K562 (cell line): ENCODE data around the gene MYADML2. TPM values are rescaled to one million over a fixed set of nuclear protein-coding genes. Genes with fewer than 3 reads are reported as not detected.

Experiments used
- ATF7 ChIP-seq: fragments of 450-650 bp; IDR thresholded peaks from 2 replicates; pipeline ENCODE4 v1.7.1; 2014; ENCODE audit warnings: mild to moderate bottlenecking, moderate library complexity
- CBFA2T2 ChIP-seq: fragments of 450-650 bp; conservative IDR thresholded peaks from 2 replicates; pipeline ENCODE4 v1.6.1; 2017; ENCODE audit warnings: mild to moderate bottlenecking
- ESRRA ChIP-seq: fragments of 450-650 bp; IDR thresholded peaks from 2 replicates; pipeline ENCODE4 v1.6.1; 2014; ENCODE audit warnings: low read depth, mild to moderate bottlenecking, moderate library complexity, borderline replicate concordance
- MLLT1 ChIP-seq, 2 experiments: fragments of 450-650 bp; IDR thresholded peaks; 2 replicates each; pipeline ENCODE4 v1.6.1; 2016
- MYC ChIP-seq, 2 experiments: fragments of 250-450 bp in 1 of 2; sonication (Bioruptor Pico) in 1 of 2; IDR thresholded peaks; 2 replicates each; pipeline versions ENCODE4 v1.5.1 to v1.6.1; 2012 to 2021; ENCODE audit warnings: low read depth in 2 of 2, borderline replicate concordance in 1 of 2, improper control_type of control experiment in 1 of 2, low read length in 1 of 2, mild to moderate bottlenecking in 1 of 2, moderate library complexity in 1 of 2
- MYNN ChIP-seq, 2 experiments: sonication (generic); formaldehyde crosslinking in 1 of 2; IDR thresholded peaks; 2 replicates each; pipeline versions ENCODE4 v1.5.0 to v1.6.1; 2016 to 2020; ENCODE audit warnings: antibody characterized with exemption in 1 of 2, missing genetic modification reagents in 1 of 2
- NCOR1 ChIP-seq: fragments of 450-650 bp; IDR thresholded peaks from 2 replicates; pipeline ENCODE4 v1.6.1; 2016; ENCODE audit warnings: mild to moderate bottlenecking, moderate library complexity
- POLR2AphosphoS2 ChIP-seq: IDR thresholded peaks from 2 replicates; pipeline ENCODE4 v1.6.1; 2012; ENCODE audit warnings: low read length, improper control_type of control experiment
- RCOR1 ChIP-seq, 2 experiments: IDR thresholded peaks; 2 replicates each; pipeline ENCODE4 v1.6.1; 2012; ENCODE audit warnings: low read depth in 2 of 2, low read length in 2 of 2, borderline replicate concordance in 1 of 2, improper control_type of control experiment in 1 of 2
- RUNX1 ChIP-seq: sonication (generic); IDR thresholded peaks from 2 replicates; pipeline ENCODE4 v1.6.1; 2016; ENCODE audit warnings: antibody characterized with exemption, low read depth
- SMARCB1 ChIP-seq: IDR thresholded peaks from 2 replicates; pipeline ENCODE4 v1.6.1; 2011; ENCODE audit warnings: improper control_type of control experiment, low read depth; ENCODE audit not compliant: insufficient read length
- STAT5A ChIP-seq: IDR thresholded peaks from 2 replicates; pipeline ENCODE4 v1.6.1; 2012; ENCODE audit warnings: low read length, inconsistent platforms, borderline replicate concordance
- SUPT5H ChIP-seq: fragments of 450-650 bp; IDR thresholded peaks from 2 replicates; pipeline ENCODE4 v1.6.1; 2016
- TAL1 ChIP-seq: fragments of 450-650 bp; IDR thresholded peaks from 2 replicates; pipeline ENCODE4 v1.6.1; 2016; ENCODE audit warnings: mild to moderate bottlenecking
- TCF3 ChIP-seq: sonication (generic); formaldehyde crosslinking; IDR thresholded peaks from 2 replicates; pipeline ENCODE4 v1.4.0; 2020; ENCODE audit warnings: mild to moderate bottlenecking, missing genetic modification reagents
- TEAD4 ChIP-seq, 2 experiments: sonication (generic) in 1 of 2; formaldehyde crosslinking in 1 of 2; IDR thresholded peaks; 2 replicates each; pipeline versions ENCODE4 v1.6.1 to v1.8.0; 2012 to 2022; ENCODE audit warnings: borderline replicate concordance in 1 of 2, inconsistent platforms in 1 of 2, low read length in 1 of 2, mild to moderate bottlenecking in 1 of 2, missing genetic modification reagents in 1 of 2
- XRCC5 ChIP-seq: fragments of 200-400 bp; formaldehyde crosslinking; IDR thresholded peaks from 2 replicates; pipeline ENCODE4 v1.6.1; 2017; ENCODE audit warnings: low read depth, mild to moderate bottlenecking, low read length
- ZNF134 ChIP-seq: fragments of 250-450 bp; sonication (Bioruptor Pico); conservative IDR thresholded peaks from 2 replicates; pipeline ENCODE4 v1.4.0; 2020
- ZNF263 ChIP-seq: sonication (generic); formaldehyde crosslinking; IDR thresholded peaks from 2 replicates; pipeline ENCODE4 v1.8.0; 2022; ENCODE audit warnings: mild to moderate bottlenecking, missing genetic modification reagents, borderline replicate concordance
- ZNF655 ChIP-seq: fragments of 250-450 bp; sonication (Bioruptor Pico); IDR thresholded peaks from 2 replicates; pipeline ENCODE4 v1.5.0; 2021
- ZSCAN29 ChIP-seq: fragments of 450-650 bp; IDR thresholded peaks from 2 replicates; pipeline ENCODE4 v1.6.1; 2017
- polyA plus RNA-seq, 8 experiments: library from polyadenylated mRNA; depleted of rRNA in 4 of 8; stranded (reverse) in 5 of 8; unstranded in 3 of 8; fragments of >200 nt; fragmentation: Nextera tagmentation in 2 of 8; fragmentation: Illumina TruSeq in 1 of 8; extraction: Ambion mirVana in 2 of 8; extraction: Trizol in 1 of 8; gene quantifications; 2 replicates each; pipeline versions ENCODE4 v1.2.1 to v1.2.3, GENCODE V29; 2011 to 2014; ENCODE audit warnings: inconsistent platforms in 1 of 8, missing spikeins in 1 of 8
- total RNA-seq, 7 experiments: library from RNA; depleted of rRNA in 6 of 7; stranded (reverse); fragments of >200 nt in 6 of 7; fragmentation: Illumina TruSeq in 2 of 7; extraction: Trizol in 2 of 7; gene quantifications; 2 replicates each; pipeline versions ENCODE4 v1.2.1 to v1.2.3, GENCODE V29; 2011 to 2021; ENCODE audit warnings: low replicate concordance in 1 of 7

Gene MYADML2
- total and polyA plus RNA-seq, 9 of the 15 experiments (the other 6 are each of a cell fraction or from before 2014, with no cell fraction given), result not detected

GRCh38 chr17:81932333-81932983 lies 14.6 kb downstream of the MYADML2 start (continued):
- no peak for TF ChIP-seq MLLT1 (IDR thresholded peaks at IDR 0.05)
- no peak for TF ChIP-seq ZSCAN29
- peak; percentile 40; the same call in 1 of the 2 replicates for TF ChIP-seq MYC (IDR thresholded peaks at IDR 0.05; ENCODE audit: low read depth, low read length)
- no peak for TF ChIP-seq MYC (CRISPR knock-in tag; IDR thresholded peaks at IDR 0.05; ENCODE audit: borderline replicate concordance, low read depth)
- TF ChIP-seq TCF3 (CRISPR knock-in tag), result peak; percentile 64
- TF ChIP-seq ZNF263 (CRISPR knock-in tag), result no peak
- peak; percentile 67; the same call in 1 of the 2 replicates for TF ChIP-seq RUNX1
- TF ChIP-seq ZNF134 (CRISPR knock-in tag), result peak; percentile 100
- peak; percentile 58; the same call in 1 of the 2 replicates for TF ChIP-seq CBFA2T2
- no peak for TF ChIP-seq ZNF655
- TF ChIP-seq STAT5A, result 0 out of 2 replicates have a peak, but pooled peaks have one; percentile 28
- TF ChIP-seq RCOR1 (IDR thresholded peaks at IDR 0.05; ENCODE audit: borderline replicate concordance in 1 of 2, low read depth in 2 of 2, low read length in 2 of 2), result peak; percentile 30 to 58; a peak in 3 of 4 replicates
- peak; percentile 62; the same call in 1 of the 2 replicates for TF ChIP-seq XRCC5
- peak; percentile 59 for TF ChIP-seq TEAD4 (IDR thresholded peaks at IDR 0.05; ENCODE audit: low read length)
- no peak for TF ChIP-seq TEAD4 (CRISPR knock-in tag; IDR thresholded peaks at IDR 0.05; ENCODE audit: borderline replicate concordance)
- TF ChIP-seq ATF7, result peak; percentile 26; the same call in 1 of the 2 replicates
- TF ChIP-seq TAL1, result peak; percentile 33; the same call in 1 of the 2 replicates
- no peak for TF ChIP-seq SMARCB1
- TF ChIP-seq NCOR1, result peak; percentile 60; the same call in 1 of the 2 replicates
- 0 out of 2 replicates have a peak, but pooled peaks have one; percentile 34 for TF ChIP-seq ESRRA
- 0 out of 2 replicates have a peak, but pooled peaks have one; percentile 2 for TF ChIP-seq SUPT5H
- peak; percentile 10; the same call in 1 of the 2 replicates for TF ChIP-seq MYNN (IDR thresholded peaks at IDR 0.05)
- TF ChIP-seq MYNN (CRISPR knock-in tag; IDR thresholded peaks at IDR 0.05), result no peak
- peak; percentile 90 for TF ChIP-seq POLR2AphosphoS2
